ENCODE measurements around the gene ATAD3B. TPM values are rescaled to one million over a fixed set of nuclear protein-coding genes. Genes with fewer than 3 reads are reported as not detected.

The ATAD3B gene
- total and polyA plus RNA-seq, 2 of the 13 experiments (the other 11 are each of a cell fraction or from before 2014, with no cell fraction given): 9.6 to 31.1 TPM

DNA sequence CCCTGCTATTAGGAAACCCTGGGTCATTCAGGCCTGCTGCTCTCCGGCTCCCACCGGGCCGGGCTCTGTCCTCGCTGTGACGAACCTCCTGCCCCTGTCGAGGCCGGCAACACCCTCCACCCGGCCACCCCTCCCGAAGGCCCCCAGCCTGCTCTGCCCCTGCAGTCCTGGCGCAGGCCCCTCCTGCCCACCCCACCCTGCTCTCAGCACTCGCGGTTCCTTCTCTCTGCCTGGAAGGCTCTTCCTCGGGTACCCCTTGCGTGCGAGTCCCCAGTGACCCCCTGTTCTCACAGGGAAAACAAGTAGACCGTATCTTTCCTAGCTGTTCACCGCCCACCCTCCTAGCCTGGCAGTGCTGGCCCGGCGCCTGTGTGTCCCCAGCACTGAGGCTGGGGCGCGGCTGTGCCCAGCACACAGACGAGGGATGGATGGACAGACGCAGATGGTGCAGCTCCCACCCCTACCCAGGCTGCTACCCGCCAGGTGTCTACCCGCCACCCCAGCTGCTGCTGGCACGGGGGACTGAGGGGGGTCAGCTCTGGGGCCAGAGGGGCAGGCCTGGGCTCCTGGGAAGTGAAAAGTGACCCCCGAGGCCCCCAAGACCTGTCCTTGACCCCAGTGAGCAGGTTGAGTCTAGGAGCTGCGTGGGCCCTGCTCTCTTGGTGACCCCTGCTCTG lies 39.2 kb upstream of the ATAD3B start (continued):
- TF ChIP-seq SNAPC4 (CRISPR knock-in tag; IDR thresholded peaks at IDR 0.05) (0 out of 2 replicates have a peak, but pooled peaks have one; percentile 3), BATF2 (CRISPR knock-in tag; IDR thresholded peaks at IDR 0.05) (peak; percentile 2; the same call in 1 of the 2 replicates), HNRNPL (IDR thresholded peaks at IDR 0.05; ENCODE audit: low read depth, low read length) (peak; percentile 23), NFKB2 (CRISPR knock-in tag; IDR thresholded peaks at IDR 0.05; ENCODE audit: borderline replicate concordance) (peak; percentile 8; the same call in 1 of the 2 replicates), ZNF292 (CRISPR knock-in tag; IDR thresholded peaks at IDR 0.05; ENCODE audit: borderline replicate concordance, low read depth) (no peak), HOXA5 (CRISPR knock-in tag; IDR thresholded peaks at IDR 0.05) (no peak), ZNF772 (CRISPR knock-in tag; IDR thresholded peaks at IDR 0.05) (peak; percentile 69; the same call in 1 of the 2 replicates), ZNF737 (CRISPR knock-in tag; IDR thresholded peaks at IDR 0.05; ENCODE audit: borderline replicate concordance) (0 out of 2 replicates have a peak, but pooled peaks have one; percentile 41), ZGPAT (CRISPR knock-in tag; IDR thresholded peaks at IDR 0.05) (peak; percentile 16), MYPOP (CRISPR knock-in tag; IDR thresholded peaks at IDR 0.05) (0 out of 2 replicates have a peak, but pooled peaks have one; percentile 2), AGO2 (optimal IDR thresholded peaks at IDR 0.05; ENCODE audit: low read depth, low read length) (peak; percentile 98), RBFOX2 (IDR thresholded peaks at IDR 0.05; ENCODE audit: low read depth, low read length) (peak; percentile 78), ARNT (IDR thresholded peaks at IDR 0.05) (no peak)
